GM19452 (cell line): Measurements from ENCODE around the gene EPHA4.

Experiments
- ATAC-seq: cut with Tn5 transposase; IDR thresholded peaks from one replicate; pipeline ENCODE4 v1.9.1; 2021; ENCODE audit not compliant: unreplicated experiment

EPHA4 gene

DNA sequence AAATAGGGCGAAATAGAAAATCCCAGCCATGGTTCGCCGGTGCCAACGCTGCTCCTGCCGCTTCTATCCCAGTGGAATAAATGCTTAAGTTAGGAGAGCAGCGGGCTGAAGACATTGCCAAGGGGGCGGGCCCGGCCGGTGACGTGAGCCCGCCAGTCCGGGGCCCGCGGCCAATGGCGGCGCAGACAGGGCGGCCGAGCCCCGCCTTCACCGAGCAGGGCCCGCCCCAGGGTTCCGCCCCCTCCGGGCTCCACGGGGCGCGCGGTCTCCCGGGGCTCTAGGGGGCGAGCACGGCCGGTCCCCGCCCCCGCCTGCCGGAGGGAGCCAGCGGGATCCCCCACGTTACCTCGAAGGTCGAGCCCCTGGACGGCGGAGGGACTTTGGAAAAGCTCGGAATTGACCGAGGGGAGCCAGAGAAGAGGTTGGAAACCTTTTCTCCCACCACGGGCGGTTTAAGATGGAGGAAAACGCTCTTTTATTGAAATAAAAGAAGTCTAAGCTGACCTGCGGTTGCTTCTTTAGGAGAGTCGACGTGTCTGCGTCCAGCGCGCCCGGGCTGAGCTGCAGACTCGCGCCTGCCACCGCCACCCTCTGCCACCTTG is at the start of gene EPHA4:
Gene EPHA4, minus strand, starts transcription at position 86 of the 602 bp plus-strand sequence. Its CDS starts 56 bp downstream, at position 30.
- ATAC-seq, result peak; percentile 89

DNA sequence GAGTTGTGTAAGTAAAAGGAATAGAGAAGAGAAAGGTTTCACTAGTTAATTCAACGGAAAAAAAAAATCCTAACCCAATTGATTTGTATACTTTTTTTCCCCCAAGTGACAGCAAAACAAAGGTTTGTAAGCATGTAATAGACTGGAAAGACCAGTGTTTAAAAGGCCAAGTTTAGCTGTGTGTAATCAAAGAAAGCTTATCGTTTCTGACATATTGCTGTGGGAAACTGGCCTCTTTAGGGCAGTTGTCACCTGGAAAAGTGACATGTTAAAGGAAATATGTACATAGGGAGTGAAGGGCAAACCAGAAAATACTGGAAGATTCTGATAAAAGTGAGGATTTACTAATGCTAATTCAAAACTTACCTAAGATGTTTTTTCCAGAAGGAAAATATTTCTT is 45.9 kb upstream of the EPHA4 start:
- ATAC-seq, result no peak

DNA sequence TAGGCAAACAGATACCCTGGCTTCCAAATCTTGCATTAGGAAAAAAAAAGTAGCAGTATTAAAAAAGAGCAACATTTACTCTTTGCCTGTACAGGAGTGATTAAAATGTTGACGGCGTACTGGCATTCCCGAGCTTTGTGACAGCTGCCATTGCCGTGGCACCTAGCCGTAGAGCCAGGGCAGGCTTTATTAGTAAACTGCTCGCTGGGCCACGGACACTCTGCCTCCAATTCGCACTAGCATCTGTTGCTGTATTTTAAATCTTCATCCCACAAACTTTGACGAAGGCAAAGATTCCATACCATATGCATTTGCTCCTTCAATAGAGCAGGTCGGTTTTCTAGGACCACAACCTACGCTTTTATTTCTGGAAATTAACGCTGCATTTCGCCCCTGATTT is 44.5 kb upstream of the EPHA4 start:
- no peak for ATAC-seq

DNA sequence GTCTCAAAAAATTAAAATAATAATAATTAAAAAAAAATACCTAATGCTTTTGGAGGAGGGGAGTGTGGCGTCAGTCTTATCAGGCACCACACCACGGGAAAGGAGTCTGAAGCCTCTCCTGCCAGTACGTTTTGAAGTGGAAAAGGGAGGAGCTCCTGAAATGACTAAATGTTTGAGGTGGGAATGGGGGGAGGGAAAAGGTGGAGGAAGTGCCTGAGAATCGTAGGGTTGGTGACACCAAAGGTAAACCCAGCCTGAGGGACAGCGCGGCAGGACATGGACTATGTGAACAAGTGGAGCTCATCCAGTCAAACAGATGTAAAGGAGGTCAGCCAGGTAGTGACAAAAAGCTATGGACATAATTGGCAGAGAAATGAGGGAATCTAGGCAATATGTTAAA is 42.2 kb upstream of the EPHA4 start:
- no peak for ATAC-seq

DNA sequence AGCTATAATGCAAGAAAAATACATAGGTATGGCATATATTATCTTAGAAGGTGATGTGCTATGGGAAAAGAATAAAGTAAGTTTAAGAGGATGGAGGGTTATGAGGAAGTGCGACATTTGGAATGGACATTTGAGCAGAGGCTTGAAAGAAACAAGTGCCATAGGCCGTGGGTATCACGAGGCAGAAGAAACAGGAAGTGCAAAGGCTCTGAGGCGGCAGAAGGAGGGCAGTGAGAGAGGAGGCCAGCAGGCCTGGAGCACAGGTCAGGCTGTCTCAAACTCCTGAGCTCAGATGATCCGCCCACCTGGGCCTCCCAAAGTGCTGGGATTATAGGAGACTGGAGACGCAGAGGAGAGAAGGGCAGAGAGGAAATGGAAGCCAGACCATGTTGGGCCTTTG is 40.7 kb upstream of the EPHA4 start:
- no peak for ATAC-seq

DNA sequence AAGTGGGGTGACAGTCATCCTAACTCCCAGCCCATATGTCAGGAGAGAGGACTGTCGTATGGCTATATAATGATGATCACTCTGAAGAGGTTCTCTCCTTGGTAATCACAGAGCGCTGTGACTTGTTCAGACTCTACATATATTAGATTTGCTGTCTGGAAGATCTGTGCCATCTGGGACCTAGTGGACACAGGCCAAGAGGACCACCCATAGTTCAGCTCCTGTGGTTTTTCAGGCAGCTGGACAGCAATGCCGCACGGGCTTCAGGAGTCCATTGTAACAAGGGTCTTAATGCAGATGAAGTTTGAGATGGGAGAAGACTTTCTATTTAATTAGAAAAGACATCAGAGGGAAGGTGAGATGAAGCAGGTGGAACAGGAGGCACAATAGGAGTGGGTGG is 40.1 kb upstream of the EPHA4 start:
- no peak for ATAC-seq

DNA sequence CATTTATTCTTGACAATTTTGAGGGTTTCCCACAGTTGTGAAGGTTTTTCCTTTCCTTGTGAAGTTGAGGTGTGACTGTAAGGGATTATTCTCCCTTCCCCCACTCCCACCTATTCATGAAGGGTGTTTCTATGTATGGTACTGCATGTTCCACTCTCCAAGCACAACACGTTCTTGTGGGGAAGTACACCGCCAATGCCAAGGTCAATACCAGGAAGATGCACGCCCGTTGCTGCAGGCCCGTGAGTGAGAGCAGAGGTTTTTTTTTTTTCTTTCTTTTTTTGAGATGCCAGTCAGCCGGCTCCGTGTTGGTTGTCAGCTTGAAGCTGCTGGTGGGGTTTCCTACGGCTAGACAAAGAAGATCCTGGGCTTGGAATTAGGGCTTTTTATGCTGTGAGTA is 38.6 kb upstream of the EPHA4 start:
- no peak for ATAC-seq

DNA sequence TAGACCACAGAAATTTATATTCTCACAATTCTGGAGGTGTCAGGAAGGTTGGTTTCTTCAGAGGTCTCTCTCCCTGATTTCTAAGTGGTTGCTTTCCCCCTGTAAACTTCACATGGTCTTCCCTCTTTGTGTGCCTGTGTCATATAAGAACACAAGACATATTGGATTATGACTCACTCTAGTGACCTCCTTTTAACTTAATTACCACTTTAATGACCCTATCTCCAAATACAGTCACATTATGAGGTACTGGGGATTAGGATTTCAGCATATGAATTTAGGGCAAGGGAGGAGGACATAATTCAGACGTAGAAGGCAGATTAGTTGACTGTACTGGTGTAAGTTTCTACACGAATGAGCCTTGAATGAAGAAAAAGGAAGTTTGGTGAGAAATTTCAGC is 38.2 kb upstream of the EPHA4 start:
- no peak for ATAC-seq

DNA sequence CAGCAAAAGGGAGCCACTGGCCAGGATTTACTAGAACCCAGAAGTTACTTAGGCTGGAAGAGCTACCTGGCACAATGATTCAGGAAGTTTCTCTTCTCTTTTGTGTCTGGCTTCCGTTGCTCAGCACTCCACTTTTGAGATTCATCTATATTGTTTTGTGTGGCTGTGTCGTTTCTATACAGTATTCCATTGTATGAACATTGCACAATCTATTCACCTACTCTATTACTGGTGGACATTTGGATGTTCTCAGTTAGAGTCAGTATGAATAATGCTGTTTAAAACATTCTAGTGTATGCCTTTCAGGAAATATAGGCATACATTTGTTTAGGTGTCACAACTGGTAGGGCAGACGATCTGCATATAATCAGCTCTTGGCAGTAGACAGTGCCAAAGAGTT is 36.3 kb upstream of the EPHA4 start:
- ATAC-seq, result no peak

DNA sequence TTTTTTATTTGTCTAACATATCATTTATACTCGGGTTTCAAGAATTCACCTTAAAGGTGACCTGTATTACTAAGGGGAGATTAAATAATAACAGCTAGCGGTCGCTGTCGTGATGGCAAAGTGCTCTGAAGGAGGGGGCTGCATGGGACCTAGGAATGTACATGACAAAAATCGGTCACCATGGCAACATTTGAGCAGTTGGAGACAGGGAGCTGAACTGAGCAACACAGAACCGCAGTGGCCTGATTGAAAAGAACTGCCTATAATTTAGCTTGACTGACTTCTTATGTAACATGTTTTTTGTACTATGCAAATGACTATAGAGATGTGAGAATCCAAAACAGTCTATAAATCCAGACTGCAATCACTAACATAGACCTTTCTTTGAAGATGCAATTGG is 34.3 kb upstream of the EPHA4 start:
- ATAC-seq, result no peak

DNA sequence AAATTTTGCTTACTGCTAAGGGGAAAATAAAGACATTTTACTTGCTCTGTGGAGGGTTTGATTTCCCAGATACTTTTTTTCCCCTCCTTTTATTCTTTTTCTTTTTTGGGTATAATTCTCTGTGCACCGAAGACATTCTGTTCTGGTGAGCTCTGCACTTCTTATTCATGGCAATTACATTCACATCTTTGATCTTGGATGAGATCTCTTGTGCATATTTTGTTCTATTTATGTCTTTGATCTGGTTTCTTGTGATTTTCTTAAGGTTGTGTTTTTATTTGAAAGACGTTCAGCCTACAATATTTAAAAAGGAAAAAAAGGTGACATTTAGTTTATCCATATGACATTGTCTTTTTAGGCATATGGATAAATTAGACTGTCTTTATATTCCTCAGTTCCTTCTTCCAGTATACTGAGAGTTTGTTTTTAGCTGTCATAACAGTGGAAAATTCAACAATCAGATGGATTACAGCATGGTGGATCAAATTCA is 33.7 kb upstream of the EPHA4 start:
- no peak for ATAC-seq

DNA sequence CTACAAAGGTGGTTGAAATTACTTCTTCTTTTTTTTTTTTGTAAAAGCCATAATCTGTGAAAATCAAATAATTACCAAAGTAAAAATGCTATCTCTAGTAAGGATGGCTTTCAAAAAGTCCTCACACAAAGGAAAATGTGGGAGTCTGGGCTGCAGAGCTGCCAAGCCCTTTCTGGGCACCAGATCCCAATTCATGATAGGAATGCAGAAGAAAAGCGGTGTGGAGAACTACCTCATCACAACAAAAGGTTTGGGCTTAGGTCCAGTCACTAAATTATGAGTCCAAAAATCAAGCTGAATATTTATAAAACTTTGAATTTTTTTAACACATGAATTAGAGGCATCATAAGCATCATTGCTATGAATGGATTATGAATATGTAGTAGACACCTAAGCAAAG is 30.8 kb upstream of the EPHA4 start:
- no peak for ATAC-seq

DNA sequence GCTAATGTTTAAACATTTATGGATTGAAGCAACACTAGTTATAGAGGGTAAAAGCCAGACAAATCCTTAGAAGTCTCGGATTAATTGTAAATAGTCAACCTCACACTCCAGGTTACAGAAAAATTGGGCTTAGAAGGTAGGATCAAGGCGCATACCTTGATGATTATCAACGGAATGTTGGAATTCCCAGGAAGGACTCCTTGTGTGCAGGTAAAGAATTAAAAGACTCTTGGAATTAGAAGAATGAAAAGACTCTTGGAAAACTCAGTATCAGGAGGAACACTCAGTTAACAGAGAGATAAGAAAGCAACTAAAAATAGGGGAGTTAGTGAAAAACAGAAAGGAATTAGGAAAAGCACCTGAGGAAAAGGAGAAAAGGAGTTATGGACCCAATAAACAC is 29.3 kb upstream of the EPHA4 start:
- no peak for ATAC-seq

DNA sequence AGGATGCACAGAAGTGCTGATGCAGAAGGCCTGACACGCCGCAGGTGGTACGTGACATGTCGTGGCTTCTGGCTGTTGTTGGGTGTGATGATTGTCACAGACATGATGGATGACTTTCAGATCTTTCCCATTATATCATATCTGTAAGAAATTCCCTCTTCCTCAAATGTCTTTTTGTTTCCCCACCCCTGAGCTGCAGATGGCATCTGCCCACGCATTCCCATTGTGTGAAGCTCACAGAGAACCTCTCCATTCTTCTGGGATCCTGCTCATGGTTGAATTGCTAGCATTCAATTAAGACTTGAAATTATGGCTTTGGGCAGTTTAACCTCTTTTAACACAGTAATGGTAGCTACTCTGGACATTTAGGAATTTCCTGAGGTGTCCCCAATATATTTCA is 28.3 kb upstream of the EPHA4 start:
- ATAC-seq, result no peak

DNA sequence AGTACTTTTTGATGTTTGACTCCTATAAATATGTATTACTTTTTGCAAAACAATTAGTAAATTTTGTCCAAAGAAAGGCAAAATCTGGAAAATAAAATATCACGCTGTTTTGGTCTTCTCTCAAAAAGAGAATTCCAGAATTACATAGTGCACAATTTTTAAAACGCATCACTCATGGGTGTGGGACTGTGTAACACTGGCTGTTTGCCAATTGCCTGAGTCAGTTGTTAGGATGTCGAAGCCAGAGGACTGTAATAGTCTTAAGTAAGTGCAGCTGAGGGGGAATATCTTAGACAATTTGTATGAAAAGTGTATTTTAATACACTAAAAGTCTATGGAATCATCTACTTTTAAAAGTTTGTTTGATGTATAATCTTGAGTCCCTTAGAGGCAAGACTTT is 24.1 kb upstream of the EPHA4 start:
- ATAC-seq, result no peak

DNA sequence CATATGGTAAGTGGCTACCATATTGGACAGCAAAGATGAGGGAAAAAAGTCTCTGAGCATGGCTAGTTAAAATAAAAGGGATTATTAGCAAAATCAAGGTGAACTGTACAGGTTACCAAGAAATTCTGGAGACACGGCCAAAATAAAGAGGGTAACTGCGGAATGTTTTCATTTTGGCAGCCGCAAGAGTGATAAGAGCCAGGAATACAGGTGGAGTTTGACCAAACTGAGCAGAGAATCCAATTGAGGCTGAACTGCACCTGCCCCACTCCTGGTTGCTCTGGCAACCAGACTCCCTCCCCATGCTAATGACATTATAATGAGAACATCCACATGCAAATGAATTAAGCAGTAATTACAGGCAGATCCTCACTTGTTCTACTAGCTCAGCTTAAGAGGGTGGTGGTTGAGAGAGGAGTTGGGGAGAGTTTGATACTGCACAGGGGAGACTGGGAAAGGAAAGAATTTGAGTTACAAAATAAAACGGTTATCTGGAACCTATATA is 18.8 kb upstream of the EPHA4 start:
- ATAC-seq, result no peak

DNA sequence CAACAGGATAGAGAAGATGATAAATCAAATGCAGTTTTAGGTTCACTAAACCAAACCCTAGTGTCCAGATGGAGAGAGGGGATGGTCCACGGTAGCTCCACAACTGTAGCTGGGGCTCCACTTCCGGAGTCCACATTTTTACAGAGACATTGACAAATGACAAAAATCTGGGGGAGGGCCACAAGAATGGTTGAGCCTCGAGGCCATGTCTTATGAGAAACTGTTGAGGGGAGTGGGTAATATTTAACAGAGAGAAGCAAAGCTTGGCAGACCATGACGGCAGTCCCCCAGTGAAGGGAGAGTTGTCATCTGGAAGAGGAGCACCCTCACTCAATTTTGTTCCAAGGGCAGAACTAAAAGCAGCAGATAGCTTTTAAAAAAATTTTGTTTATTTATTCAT is 17.6 kb upstream of the EPHA4 start:
- ATAC-seq, result no peak

DNA sequence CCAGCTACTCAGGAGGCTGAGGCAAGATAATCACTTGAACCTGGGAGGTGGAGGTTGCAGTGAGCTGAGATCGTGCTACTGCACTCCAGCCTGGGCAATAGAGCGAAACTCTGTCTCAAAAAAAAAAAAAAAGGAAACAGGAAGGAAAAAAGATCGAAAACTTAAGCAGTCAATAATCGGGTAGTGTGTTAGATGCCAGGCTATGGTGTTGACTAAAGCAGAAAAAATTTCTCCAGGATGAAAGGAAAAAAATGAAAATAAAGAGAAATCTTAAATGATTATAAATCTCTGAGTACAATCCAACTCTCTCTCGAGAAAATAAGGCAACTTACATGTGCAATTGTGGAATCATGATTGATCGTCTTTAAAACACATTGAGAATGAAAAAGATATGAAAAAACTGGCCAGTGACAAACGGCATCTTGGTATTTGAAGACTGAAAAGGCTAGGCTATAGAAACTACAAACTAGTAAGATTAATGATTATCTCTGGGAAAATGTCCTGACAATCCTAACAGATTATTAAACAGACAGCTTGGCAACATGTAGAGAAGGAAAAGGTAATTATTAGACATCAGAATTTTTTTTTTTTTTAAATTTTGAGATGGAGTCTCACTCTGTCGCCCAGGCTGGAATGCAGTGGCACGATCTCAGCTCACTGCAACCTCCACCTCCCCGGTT is 16.3 kb upstream of the EPHA4 start:
- no peak for ATAC-seq

DNA sequence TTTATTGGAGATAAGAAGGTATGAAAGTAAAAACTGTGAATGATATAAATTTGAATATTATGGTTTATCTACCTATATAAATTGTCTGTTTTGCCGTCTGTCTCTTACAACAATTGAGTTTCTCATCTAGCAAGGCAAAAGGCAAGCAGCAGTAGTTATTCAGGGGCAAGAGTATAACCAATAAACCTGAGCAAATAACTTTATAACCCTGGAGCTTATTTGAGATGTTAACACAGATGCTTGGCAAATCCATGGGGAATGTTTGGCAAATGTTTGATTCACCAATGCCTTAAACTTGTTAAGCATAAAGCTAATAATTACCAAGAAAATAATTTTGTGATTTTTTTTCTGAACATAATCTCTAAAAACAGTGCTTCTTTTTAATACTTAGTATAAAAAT is 9.9 kb upstream of the EPHA4 start:
- no peak for ATAC-seq

DNA sequence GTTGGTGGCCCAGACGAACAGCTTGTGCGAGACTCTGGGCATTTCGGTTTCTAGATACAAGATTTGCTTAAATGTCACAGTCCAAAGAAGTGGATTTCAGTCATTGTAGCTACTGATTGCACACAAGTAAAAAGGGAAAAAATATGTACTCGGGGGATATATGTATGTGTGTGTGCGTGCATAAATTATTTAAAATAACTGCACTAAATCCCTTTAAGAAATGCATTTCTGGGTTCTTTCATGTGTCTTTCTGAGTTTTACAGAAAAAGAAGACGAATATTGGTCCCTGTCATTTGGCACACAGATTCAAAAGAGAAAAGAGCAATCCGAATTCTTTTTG is 2.1 kb upstream of the EPHA4 start:
- no peak for ATAC-seq

DNA sequence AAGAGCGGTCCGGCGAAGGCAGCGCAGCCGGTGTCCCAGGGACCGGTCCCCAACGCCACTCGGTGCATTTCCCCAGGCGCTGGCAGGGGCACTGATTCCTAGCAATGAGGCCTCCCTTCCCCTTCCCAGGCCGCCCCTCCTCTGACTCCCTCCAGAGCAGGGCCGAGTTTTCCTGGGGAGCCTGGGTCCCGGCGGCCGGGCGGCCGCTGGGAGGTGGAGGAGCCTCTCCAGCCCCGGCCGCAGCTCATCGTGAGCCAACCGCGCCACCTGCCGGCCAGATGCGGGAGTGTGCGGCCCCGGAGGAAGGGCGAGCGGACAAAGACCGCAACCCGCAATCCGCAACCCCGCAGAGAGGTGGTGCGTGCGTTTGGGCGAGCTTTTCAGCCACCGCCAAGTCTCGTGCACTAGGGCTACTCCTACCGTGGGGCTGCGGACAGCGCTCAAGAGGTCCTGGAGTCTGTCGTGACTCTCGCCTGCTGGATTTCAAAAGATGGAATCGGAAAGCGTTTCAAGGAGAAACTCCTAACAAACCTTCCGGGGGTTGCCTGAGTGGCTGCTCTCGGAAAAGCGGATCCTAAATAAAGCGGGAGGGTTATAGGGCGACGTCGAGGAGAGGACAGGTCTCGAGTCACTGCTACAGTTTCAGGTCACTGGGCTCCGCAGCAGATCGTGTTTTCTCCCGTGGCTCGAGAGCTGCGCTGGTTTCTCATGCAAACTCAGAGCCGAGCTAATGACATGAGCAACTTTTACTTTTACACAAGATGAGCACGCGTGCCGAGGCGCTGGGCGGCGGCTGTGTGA is 1.5 kb upstream of the EPHA4 start:
- ATAC-seq, result peak; percentile 60

DNA sequence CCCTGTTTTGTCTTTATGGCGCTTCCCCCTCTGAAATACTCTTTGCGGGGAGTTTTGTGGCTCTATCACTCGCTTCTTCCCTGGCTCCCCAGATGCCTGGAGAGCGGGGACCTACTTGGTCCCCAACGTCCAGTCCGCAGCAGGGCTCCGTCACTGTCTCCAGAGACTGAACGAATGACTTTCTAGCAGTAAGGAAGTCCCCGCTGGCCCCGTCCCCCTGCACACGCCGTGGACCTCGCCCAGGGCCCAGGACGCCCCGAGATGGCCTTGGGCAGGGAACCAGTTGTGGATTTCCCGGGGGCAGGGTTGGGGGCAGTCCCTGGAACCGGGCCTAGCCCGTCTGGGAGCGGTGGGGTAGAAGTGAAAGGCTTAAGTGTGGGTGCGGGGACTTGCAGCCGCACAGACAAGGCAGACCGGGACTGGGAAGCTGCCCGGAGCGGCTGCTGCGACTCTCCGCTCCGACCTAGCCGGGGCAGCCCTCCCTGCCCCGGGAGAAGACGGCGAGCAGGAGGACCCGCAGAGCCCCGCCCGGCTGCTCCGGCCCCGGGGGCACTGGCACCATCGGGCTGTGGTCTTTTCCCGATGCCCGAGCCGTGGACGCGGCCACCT is 821 bp upstream of the EPHA4 start:
- peak; percentile 33 for ATAC-seq
